Gastroesophageal sphincter (tissue), 4 donors: Measurements from ENCODE around the gene DKKL1. TPM values are rescaled to one million over a fixed set of nuclear protein-coding genes. Genes with fewer than 3 reads are reported as not detected.

Experiments used
- ATAC-seq: fragments of 150-250 bp; one replicate; pipeline ENCODE4 v1.9.1; 2016; ENCODE audit warnings: mild to moderate bottlenecking, moderate library complexity
- H3K27ac ChIP-seq, 4 donors: fragments of 200-600 bp; sonication (generic) in 3 of 4; 1 replicate in 3 of 4; 2 replicates in 1 of 4; pipeline ENCODE4 v1.5.1; 2016 to 2019
- H3K27me3 ChIP-seq: fragments of 200-600 bp; sonication (generic); one replicate; pipeline ENCODE4 v1.5.1; 2019
- H3K36me3 ChIP-seq, 2 donors: fragments of 200-600 bp; sonication (generic); one replicate each; pipeline ENCODE4 v1.5.1; 2019; ENCODE audit warnings: control low read depth in 1 of 2
- H3K4me1 ChIP-seq, 3 donors: fragments of 200-600 bp; sonication (generic); 1 replicate in 2 of 3; 2 replicates in 1 of 3; pipeline ENCODE4 v1.5.1; 2016 to 2019; ENCODE audit warnings: control low read depth in 2 of 3
- H3K4me3 ChIP-seq, 2 donors: fragments of 200-600 bp; sonication (generic); one replicate each; pipeline ENCODE4 v1.5.1; 2019; ENCODE audit warnings: mild to moderate bottlenecking in 1 of 2, moderate library complexity in 1 of 2
- H3K9me3 ChIP-seq, 3 donors: fragments of 200-600 bp; sonication (generic); one replicate each; pipeline ENCODE4 v1.5.1; 2017 to 2019; ENCODE audit warnings: control low read depth in 2 of 3
- CTCF ChIP-seq, 4 experiments: fragments of 200-600 bp in 2 of 4; fragments of 450-650 bp in 2 of 4; sonication (generic) in 1 of 4; IDR thresholded peaks; one replicate each; pipeline ENCODE4 v1.5.1; 2017 to 2019; ENCODE audit warnings: antibody characterized with exemption in 4 of 4, mild to moderate bottlenecking in 2 of 4, moderate library complexity in 2 of 4
- EP300 ChIP-seq: sonication (generic); formaldehyde crosslinking; IDR thresholded peaks from one replicate; pipeline ENCODE4 v1.6.1; 2017; ENCODE audit warnings: antibody characterized with exemption, mild to moderate bottlenecking
- POLR2A ChIP-seq, 2 donors: fragments of 450-650 bp; IDR thresholded peaks; one replicate each; pipeline ENCODE4 v1.6.1; 2017; ENCODE audit warnings: antibody characterized with exemption in 2 of 2, mild to moderate bottlenecking in 2 of 2, moderate library complexity in 1 of 2
- POLR2AphosphoS5 ChIP-seq: sonication (generic); formaldehyde crosslinking; IDR thresholded peaks from one replicate; pipeline ENCODE4 v1.6.1; 2017; ENCODE audit warnings: antibody characterized with exemption
- whole genome bisulfite sequencing, 2 donors: methylation state at CpG; one replicate each; pipeline ENCODE4 v1.1.5; 2018; ENCODE audit warnings: low coverage in 1 of 2; 5-methylcytosine and 5-hydroxymethylcytosine counted together
- total RNA-seq, 4 donors: library from RNA; depleted of rRNA; stranded (reverse); fragments of >200 nt; gene quantifications; one replicate each; pipeline ENCODE4 v1.1.0, GENCODE V29; 2016

Gene DKKL1
- total RNA-seq, 4 donors from 2014 or later: not detected

- TF ChIP-seq POLR2AphosphoS5: no peak
- TF ChIP-seq CTCF (IDR thresholded peaks at IDR 0.05): no peak
- no peak for TF ChIP-seq EP300
- TF ChIP-seq POLR2A (IDR thresholded peaks at IDR 0.05): no peak
- Histone ChIP-seq H3K9me3 (peaks cover 0 to 3% (median 0%) of the 10 kb centered on the region in 3 donors), H3K27me3 (no peaks in the 10 kb centered on the region), H3K4me3 (no peak overlapping the region), H3K27ac (no peak overlapping the region), H3K4me1 (no peaks in the 10 kb centered on the region), H3K36me3 (no peaks in the 10 kb centered on the region)
- WGBS, 2 donors: 76% methylated on average over 11 of the region's 16 CpGs; no CpG with 5 or more reads in 1 of the 2 donors
- ATAC-seq: no peak
These were observed 11.2 kb downstream of the DKKL1 start for GRCh38 chr19:49374665-49375434.

GRCh38 chr19:49378512-49378911 lies 14.8 kb downstream of the DKKL1 start:
- WGBS, 2 donors: 80 to 83% methylated on average over 1 to 3 of the region's 3 CpGs
- TF ChIP-seq POLR2A (IDR thresholded peaks at IDR 0.05): no peak
- TF ChIP-seq POLR2AphosphoS5: no peak
- no peak for TF ChIP-seq EP300
- TF ChIP-seq CTCF (IDR thresholded peaks at IDR 0.05): no peak
- ATAC-seq: no peak
- H3K36me3 ChIP-seq: no peaks in the 10 kb centered on the region
- H3K27me3 ChIP-seq: peaks cover 14% of the 10 kb centered on the region
- no peak overlapping the region for H3K4me3 ChIP-seq
- peaks cover 0 to 18% (median 2%) of the 10 kb centered on the region in 3 donors for H3K9me3 ChIP-seq
- no peak overlapping the region for H3K27ac ChIP-seq
- no peaks in the 10 kb centered on the region for H3K4me1 ChIP-seq

- Histone ChIP-seq H3K9me3 (peaks cover 0 to 18% (median 2%) of the 10 kb centered on the region in 3 donors), H3K4me3 (no peak overlapping the region), H3K36me3 (no peaks in the 10 kb centered on the region), H3K27me3 (peaks cover 18% of the 10 kb centered on the region), H3K27ac (no peak overlapping the region), H3K4me1 (no peaks in the 10 kb centered on the region)
- no peak for ATAC-seq
- WGBS, 2 donors: 84 to 92% methylated on average over 2 to 3 of the region's 3 CpGs
- TF ChIP-seq POLR2A (IDR thresholded peaks at IDR 0.05) (no peak), CTCF (IDR thresholded peaks at IDR 0.05) (no peak), EP300 (no peak), POLR2AphosphoS5 (no peak)
These were observed 16.7 kb downstream of the DKKL1 start for GRCh38 chr19:49380391-49380790.

- H3K27me3 ChIP-seq: peaks cover 25% of the 10 kb centered on the region
- no peak for ATAC-seq
- H3K4me1 ChIP-seq: no peaks in the 10 kb centered on the region
- no peak overlapping the region for H3K27ac ChIP-seq
- H3K4me3 ChIP-seq: no peak overlapping the region
- TF ChIP-seq CTCF (IDR thresholded peaks at IDR 0.05): no peak
- no peak for TF ChIP-seq POLR2AphosphoS5
- no peak for TF ChIP-seq POLR2A (IDR thresholded peaks at IDR 0.05)
- TF ChIP-seq EP300: no peak
- peaks cover 0 to 18% (median 2%) of the 10 kb centered on the region in 3 donors for H3K9me3 ChIP-seq
- 81 to 88% methylated on average over 5 of the region's 5 CpGs for WGBS, 2 donors
- no peaks in the 10 kb centered on the region for H3K36me3 ChIP-seq
These were observed 19.0 kb downstream of the DKKL1 start for GRCh38 chr19:49382639-49383038.

- Histone ChIP-seq H3K36me3 (no peaks in the 10 kb centered on the region), H3K27ac (no peak overlapping the region), H3K4me3 (no peak overlapping the region), H3K4me1 (no peaks in the 10 kb centered on the region), H3K9me3 (peaks cover 0 to 18% (median 2%) of the 10 kb centered on the region in 3 donors), H3K27me3 (peaks cover 34% of the 10 kb centered on the region)
- TF ChIP-seq POLR2A (IDR thresholded peaks at IDR 0.05) (no peak), POLR2AphosphoS5 (no peak), CTCF (IDR thresholded peaks at IDR 0.05) (no peak), EP300 (no peak)
- WGBS, 2 donors: 0 to 81% methylated on average over 1 of the region's 1 CpG
- no peak for ATAC-seq
These were observed 19.9 kb downstream of the DKKL1 start for GRCh38 chr19:49383599-49383998.
